ENCODE measurements around the gene SUN5. TPM values are rescaled to one million over a fixed set of nuclear protein-coding genes. Genes with fewer than 3 reads are reported as not detected.

The SUN5 gene
- total and polyA plus RNA-seq, 2 donors from 2014 or later: not detected

- no peaks in the 10 kb centered on the region for H3K9me3 ChIP-seq (ENCODE audit: control insufficient read depth in 2 of 3, insufficient read depth in 1 of 3, low read length in 3 of 3)
- H3K36me3 ChIP-seq (ENCODE audit: control insufficient read depth in 2 of 3, insufficient read depth in 3 of 3, low read length in 3 of 3): no peaks in the 10 kb centered on the region
- no peaks in the 10 kb centered on the region for H3K27me3 ChIP-seq (ENCODE audit: control insufficient read depth, insufficient read depth, low read length)
- no peak overlapping the region for H3K4me3 ChIP-seq (ENCODE audit: low read length in 3 of 3)
- no peaks in the 10 kb centered on the region for H3K4me1 ChIP-seq (ENCODE audit: control insufficient read depth in 2 of 3, insufficient read depth in 2 of 3, low read depth in 1 of 3, low read length in 3 of 3)
- intact Hi-C loops (cut with DNase I): no loop called here
- no peak for TF ChIP-seq CTCF (IDR thresholded peaks at IDR 0.05; ENCODE audit: borderline replicate concordance, extremely low read depth, insufficient read depth)
- H3K9ac ChIP-seq (ENCODE audit: low read length in 3 of 3): no peak overlapping the region
- DNase-seq (no peak), FAIRE-seq (no peak)
- H3K27ac ChIP-seq (ENCODE audit: low read depth in 2 of 2, low read length in 2 of 2): no peak overlapping the region
Measured at GRCh38 chr20:32979201-32979998, 24.8 kb downstream of the SUN5 start.

DNA sequence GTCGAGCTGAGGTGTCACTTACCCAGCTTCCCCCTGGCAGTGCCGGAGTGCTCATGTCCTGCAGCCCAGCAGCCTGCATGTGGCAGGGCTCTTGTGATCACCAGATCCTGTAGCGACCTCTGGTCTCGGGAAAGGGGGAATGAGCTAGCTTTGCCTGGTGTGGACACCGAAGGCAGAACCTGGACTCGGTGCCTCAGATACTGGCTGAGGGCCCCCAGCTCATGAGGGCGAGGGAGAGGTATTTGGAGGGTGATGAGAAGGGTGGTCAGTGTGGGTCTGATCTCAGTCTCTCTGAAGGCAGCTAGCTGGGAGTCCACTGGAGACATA lies 26.3 kb downstream of the SUN5 start:
- Histone ChIP-seq H3K4me3 (ENCODE audit: low read length in 3 of 3) (no peak overlapping the region), H3K9ac (ENCODE audit: low read length in 3 of 3) (no peak overlapping the region), H3K4me1 (ENCODE audit: control insufficient read depth in 2 of 3, insufficient read depth in 2 of 3, low read depth in 1 of 3, low read length in 3 of 3) (no peaks in the 10 kb centered on the region), H3K27ac (ENCODE audit: low read depth in 2 of 2, low read length in 2 of 2) (no peak overlapping the region), H3K27me3 (ENCODE audit: control insufficient read depth, insufficient read depth, low read length) (no peaks in the 10 kb centered on the region), H3K9me3 (ENCODE audit: control insufficient read depth in 2 of 3, insufficient read depth in 1 of 3, low read length in 3 of 3) (no peaks in the 10 kb centered on the region), H3K36me3 (ENCODE audit: control insufficient read depth in 2 of 3, insufficient read depth in 3 of 3, low read length in 3 of 3) (no peaks in the 10 kb centered on the region)
- intact Hi-C loops (cut with DNase I): no loop called here
- DNase-seq: peak in 1 of 5 donors; percentile 55
- no peak for FAIRE-seq
- TF ChIP-seq CTCF (IDR thresholded peaks at IDR 0.05; ENCODE audit: borderline replicate concordance, extremely low read depth, insufficient read depth): no peak

DNA sequence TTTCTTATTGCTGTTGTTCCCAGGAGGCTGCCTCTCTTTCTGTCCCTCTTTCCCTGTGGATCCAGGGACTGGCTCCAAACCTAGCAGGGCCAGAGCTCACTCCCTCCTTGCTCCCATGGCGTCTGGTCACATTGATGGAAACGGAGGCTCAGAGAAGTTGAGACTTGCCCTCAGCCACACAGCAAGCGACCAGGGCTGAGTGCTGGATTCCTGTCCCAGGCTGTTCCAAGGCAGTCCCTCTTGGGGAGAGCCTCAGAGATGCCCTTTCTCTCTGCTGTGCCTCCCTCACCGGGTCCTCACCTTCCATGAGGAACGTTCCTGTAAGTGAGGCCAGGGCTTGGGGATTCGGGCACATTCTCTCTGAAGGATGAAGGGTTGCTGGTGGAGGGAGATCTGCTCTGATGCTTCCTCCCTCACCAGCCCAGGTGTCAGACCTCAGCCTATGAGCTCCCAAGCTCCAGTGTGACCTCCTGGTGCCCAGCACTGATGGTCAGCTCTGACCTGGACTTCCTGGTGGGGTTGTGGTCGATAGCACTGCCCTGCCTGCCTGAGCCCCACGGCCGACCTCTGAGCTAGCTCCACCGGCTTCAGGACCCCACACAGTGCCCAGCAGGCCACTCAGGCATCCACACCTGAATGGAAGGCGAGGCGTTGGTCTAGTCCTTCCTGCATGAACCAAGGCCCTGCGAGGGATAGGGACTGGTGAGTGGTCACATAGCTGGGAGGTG lies 26.8 kb downstream of the SUN5 start:
- H3K9ac ChIP-seq (ENCODE audit: low read length in 3 of 3): no peak overlapping the region
- no peak overlapping the region for H3K4me3 ChIP-seq (ENCODE audit: low read length in 3 of 3)

More for the DNA sequence above, 26.8 kb downstream of the SUN5 start:
- peak in 1 of 5 donors; percentile 45 for DNase-seq
- TF ChIP-seq CTCF (IDR thresholded peaks at IDR 0.05; ENCODE audit: borderline replicate concordance, extremely low read depth, insufficient read depth): no peak
- H3K9me3 ChIP-seq (ENCODE audit: control insufficient read depth in 2 of 3, insufficient read depth in 1 of 3, low read length in 3 of 3): no peaks in the 10 kb centered on the region
- intact Hi-C loops (cut with DNase I): no loop called here
- FAIRE-seq: no peak
- H3K4me1 ChIP-seq (ENCODE audit: control insufficient read depth in 2 of 3, insufficient read depth in 2 of 3, low read depth in 1 of 3, low read length in 3 of 3): no peaks in the 10 kb centered on the region
- H3K27ac ChIP-seq (ENCODE audit: low read depth in 2 of 2, low read length in 2 of 2): no peak overlapping the region
- no peaks in the 10 kb centered on the region for H3K27me3 ChIP-seq (ENCODE audit: control insufficient read depth, insufficient read depth, low read length)
- H3K36me3 ChIP-seq (ENCODE audit: control insufficient read depth in 2 of 3, insufficient read depth in 3 of 3, low read length in 3 of 3): no peaks in the 10 kb centered on the region

Data from kidney (tissue), 14 donors.